ENCODE data around the gene TMEM183A.

- no peak for TF ChIP-seq CTCF (IDR thresholded peaks at IDR 0.05)
- no peak for TF ChIP-seq POLR2A (IDR thresholded peaks at IDR 0.05)
These were observed 44.7 kb downstream of the TMEM183A start for GRCh38 chr1:203051841-203052324.
